H1 (cell line): ENCODE data around the gene HOXB13. TPM values are rescaled to one million over a fixed set of nuclear protein-coding genes. Genes with fewer than 3 reads are reported as not detected.
A peak's percentile ranks its signal among the peaks of the same experiment; 100 is the strongest.

ENCODE experiments used
- CTCF ChIA-PET: fragments of 300-600 bp; sonication (Branson Sonifier 250); formaldehyde crosslinking; loops from one replicate; lab custom pipeline; 2021; ENCODE audit not compliant: partially characterized antibody; lab: Charles Lee
- POLR2A ChIA-PET: fragments of 300-600 bp; sonication (Branson Sonifier 250); formaldehyde crosslinking; loops from one replicate; lab custom pipeline; 2021; ENCODE audit warnings: inconsistent platforms; ENCODE audit not compliant: partially characterized antibody; lab: Charles Lee
- DNase-seq, 2 experiments: peaks; one replicate each; pipeline versions ENCODE4 v3.0.0 to v3.0.0-alpha.2; 2010 to 2022; ENCODE audit warnings: low spot score in 2 of 2, low read depth in 1 of 2, mixed read lengths in 1 of 2
- FAIRE-seq: peaks from 2 replicates; lab custom pipeline; 2011; peaks lifted over from hg19 to GRCh38; lab: Jason Lieb, UNC
- H2AFZ ChIP-seq: 2 replicates; pipeline ENCODE4 v1.8.1; 2012; ENCODE audit warnings: low read length, inconsistent platforms
- H2AK5ac ChIP-seq: 2 replicates; pipeline ENCODE4 v1.6.1; 2013; ENCODE audit warnings: low read depth, low read length
- H2BK120ac ChIP-seq: replicated peaks from 2 replicates; pipeline ENCODE3; 2013; ENCODE audit warnings: low read depth, low read length, inconsistent platforms
- H2BK12ac ChIP-seq: 2 replicates; pipeline ENCODE4 v1.6.1; 2013; ENCODE audit warnings: low read depth, low read length
- H2BK15ac ChIP-seq: 2 replicates; pipeline ENCODE4 v1.6.1; 2013; ENCODE audit warnings: low read length
- H2BK20ac ChIP-seq: 2 replicates; pipeline ENCODE4 v1.6.1; 2013; ENCODE audit warnings: low read length
- H2BK5ac ChIP-seq: 2 replicates; pipeline ENCODE4 v1.6.1; 2013; ENCODE audit warnings: low read depth, low read length
- H3K14ac ChIP-seq: 2 replicates; pipeline ENCODE4 v1.6.1; 2013; ENCODE audit warnings: inconsistent platforms; ENCODE audit not compliant: insufficient read length
- H3K18ac ChIP-seq: 2 replicates; pipeline ENCODE4 v1.6.1; 2013; ENCODE audit warnings: low read length; ENCODE audit errors: extremely low read depth
- H3K23ac ChIP-seq: 2 replicates; pipeline ENCODE4 v1.6.1; 2013; ENCODE audit warnings: inconsistent platforms; ENCODE audit not compliant: insufficient read length
- H3K23me2 ChIP-seq: 2 replicates; pipeline ENCODE4 v1.6.1; 2013; ENCODE audit warnings: low read depth, low read length
- H3K27ac ChIP-seq: 2 replicates; pipeline ENCODE4 v1.6.1; 2011; ENCODE audit warnings: low read depth, low read length, inconsistent platforms
- H3K27me3 ChIP-seq, 4 experiments: replicated peaks in 1 of 4; 1 replicate in 1 of 4; 2 replicates in 3 of 4; pipeline versions ENCODE4 v1.6.1 to v1.8.1; 2011 to 2013; ENCODE audit warnings: low read length in 3 of 4, mild to moderate bottlenecking in 3 of 4, inconsistent platforms in 2 of 4, mixed read lengths in 2 of 4, moderate library complexity in 1 of 4; ENCODE audit not compliant: control insufficient read depth in 3 of 4, insufficient read depth in 3 of 4; ENCODE audit errors: extremely low read depth in 1 of 4
- H3K36me3 ChIP-seq, 4 experiments: 2 replicates each; pipeline versions ENCODE4 v1.6.1 to v1.8.1; 2011 to 2013; ENCODE audit warnings: mild to moderate bottlenecking in 4 of 4, low read length in 3 of 4, moderate library complexity in 2 of 4, control low read depth in 1 of 4, inconsistent platforms in 1 of 4; ENCODE audit not compliant: insufficient read depth in 4 of 4, control insufficient read depth in 2 of 4
- H3K4ac ChIP-seq: replicated peaks from 2 replicates; pipeline ENCODE3; 2013; ENCODE audit warnings: low read length, low read depth, mixed read lengths, inconsistent platforms; ENCODE audit not compliant: insufficient read length
- H3K4me1 ChIP-seq, 4 experiments: replicated peaks in 1 of 4; 1 replicate in 1 of 4; 2 replicates in 3 of 4; pipeline versions ENCODE4 v1.6.1 to v1.8.1; 2011 to 2013; ENCODE audit warnings: low read length in 3 of 4, inconsistent platforms in 2 of 4, mixed read lengths in 1 of 4; ENCODE audit not compliant: insufficient read depth in 4 of 4, control insufficient read depth in 3 of 4
- H3K4me2 ChIP-seq, 2 experiments: 2 replicates each; pipeline versions ENCODE4 v1.6.1 to v1.8.1; 2011 to 2013; ENCODE audit warnings: low read depth in 2 of 2, low read length in 2 of 2, control low read depth in 1 of 2, inconsistent platforms in 1 of 2, mild to moderate bottlenecking in 1 of 2; ENCODE audit not compliant: insufficient read depth in 1 of 2
- H3K4me3 ChIP-seq, 4 experiments: fragments of 200-600, 300-600 bp in 1 of 4; sonication (generic), shearing (Covaris generic), sonication (Bioruptor Twin) in 1 of 4; 2 replicates each; pipeline versions ENCODE4 v1.5.1 to v1.8.1; 2011 to 2016; ENCODE audit warnings: low read length in 4 of 4, low read depth in 3 of 4, control low read depth in 2 of 4, inconsistent platforms in 2 of 4, mild to moderate bottlenecking in 2 of 4, mixed read lengths in 1 of 4, moderate library complexity in 1 of 4; ENCODE audit not compliant: insufficient read depth in 2 of 4; ENCODE audit errors: extremely low read depth in 1 of 4
- H3K56ac ChIP-seq: replicated peaks from 2 replicates; pipeline ENCODE3; 2013; ENCODE audit warnings: low read depth, mild to moderate bottlenecking, mixed read lengths, low read length, inconsistent platforms; ENCODE audit not compliant: insufficient read length
- H3K79me1 ChIP-seq: 2 replicates; pipeline ENCODE4 v1.6.1; 2013; ENCODE audit warnings: low read depth, low read length, control low read depth
- H3K79me2 ChIP-seq, 2 experiments: 2 replicates each; pipeline versions ENCODE4 v1.6.1 to v1.8.1; 2012 to 2013; ENCODE audit warnings: low read length in 2 of 2, mild to moderate bottlenecking in 2 of 2, inconsistent platforms in 1 of 2; ENCODE audit not compliant: insufficient read depth in 2 of 2, control insufficient read depth in 1 of 2
- H3K9ac ChIP-seq, 4 experiments: replicated peaks in 1 of 4; 1 replicate in 1 of 4; 2 replicates in 3 of 4; pipeline versions ENCODE4 v1.6.1 to v1.8.1; 2011 to 2013; ENCODE audit warnings: low read depth in 3 of 4, low read length in 3 of 4, control low read depth in 2 of 4, mild to moderate bottlenecking in 2 of 4, moderate library complexity in 2 of 4, inconsistent platforms in 1 of 4; ENCODE audit errors: extremely low read depth in 1 of 4
- H3K9me3 ChIP-seq, 2 experiments: 2 replicates each; pipeline versions ENCODE4 v1.6.1 to v1.8.1; 2012 to 2013; ENCODE audit warnings: mild to moderate bottlenecking in 2 of 2, moderate library complexity in 2 of 2, control low read depth in 1 of 2, inconsistent platforms in 1 of 2, low read depth in 1 of 2, low read length in 1 of 2, mixed read lengths in 1 of 2; ENCODE audit not compliant: insufficient read depth in 2 of 2
- H4K20me1 ChIP-seq, 2 experiments: replicated peaks in 1 of 2; 2 replicates each; pipeline versions ENCODE3 to v1.8.1; 2011 to 2013; ENCODE audit warnings: inconsistent platforms in 2 of 2, low read length in 2 of 2, mild to moderate bottlenecking in 1 of 2; ENCODE audit not compliant: insufficient read depth in 2 of 2, control insufficient read depth in 1 of 2
- H4K5ac ChIP-seq: 2 replicates; pipeline ENCODE4 v1.6.1; 2013; ENCODE audit warnings: low read length, low read depth, mixed read lengths, inconsistent platforms; ENCODE audit not compliant: insufficient read length
- H4K8ac ChIP-seq: 2 replicates; pipeline ENCODE4 v1.8.0; 2013; ENCODE audit warnings: mild to moderate bottlenecking, moderate library complexity, low read length, inconsistent platforms; ENCODE audit not compliant: insufficient read depth; ENCODE audit errors: extremely low read depth
- H4K91ac ChIP-seq: replicated peaks from 2 replicates; pipeline ENCODE3; 2013; ENCODE audit warnings: low read length, mixed read lengths, inconsistent platforms; ENCODE audit not compliant: insufficient read length
- EZH2 ChIP-seq: fragments of 200-600 bp; sonication (generic); IDR thresholded peaks from 2 replicates; pipeline ENCODE4 v1.7.1; 2012; ENCODE audit warnings: low read depth, mild to moderate bottlenecking, moderate library complexity, low read length, inconsistent platforms; ENCODE audit not compliant: severe bottlenecking
- TBP ChIP-seq: IDR thresholded peaks from 2 replicates; pipeline ENCODE4 v1.6.1; 2011; ENCODE audit warnings: low read depth, low read length, improper control_type of control experiment
- polyA plus RNA-seq, 7 experiments: library from polyadenylated mRNA; depleted of rRNA in 3 of 7; stranded (reverse) in 5 of 7; unstranded in 2 of 7; fragments of >200 nt in 5 of 7; fragments of 200-250 nt in 2 of 7; gene quantifications; 1 replicate in 5 of 7; 2 replicates in 1 of 7; 4 replicates in 1 of 7; pipeline versions ENCODE4 v1.2.1 to v1.2.3, GENCODE V29; 2011 to 2013; ENCODE audit warnings: missing spikeins in 2 of 7, mixed read lengths in 2 of 7
- total RNA-seq: library from RNA; stranded (reverse); fragmentation: NEBNext Ultra II Directional; extraction: Animal tissue kit (Norgen Biotek cat#: 25700); gene quantifications from 2 replicates; pipeline ENCODE4 v1.2.1, GENCODE V29; 2021

Gene HOXB13
- total and polyA plus RNA-seq, 2 of the 8 experiments (the other 6 are each of a cell fraction or from before 2014, with no cell fraction given) = not detected

DNA sequence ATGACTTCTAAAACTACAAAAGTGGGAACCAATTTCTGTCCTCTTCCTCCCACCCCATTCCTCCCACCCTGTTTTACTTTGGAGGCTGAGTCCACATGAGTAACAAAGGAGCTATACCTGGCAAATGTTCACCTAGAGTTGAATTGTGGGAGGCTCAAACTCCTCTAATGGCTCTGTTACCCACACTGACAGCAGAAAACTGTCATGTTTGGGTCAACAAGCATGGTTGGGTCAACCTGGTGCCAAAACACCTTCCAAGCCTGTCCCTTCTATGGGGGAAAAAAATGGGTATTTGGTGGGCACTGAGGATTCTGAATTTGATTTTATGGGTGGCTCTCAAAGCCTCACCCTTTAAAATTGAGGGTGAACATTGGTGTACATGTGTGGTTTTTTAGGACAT, 12.0 kb upstream of the HOXB13 start:
- Histone ChIP-seq H3K4me2 (no peak overlapping the region), H3K56ac (no peak overlapping the region)
- TF ChIP-seq EZH2 = peak; percentile 63
- TF ChIP-seq TBP = no peak
- TF ChIP-seq, all 59 proteins: peak for 1
- no peak overlapping the region for H4K91ac ChIP-seq
- H3K79me2 ChIP-seq = no peaks in the 10 kb centered on the region
- peaks cover 90 to 100% (median 100%) of the 10 kb centered on the region in 4 experiments for H3K27me3 ChIP-seq
- H4K20me1 ChIP-seq = peaks cover 14 to 23% of the 10 kb centered on the region in 2 experiments
- H4K5ac ChIP-seq = no peak overlapping the region
- no peaks in the 10 kb centered on the region; a peak in 2 of 7 replicates for H3K4me1 ChIP-seq
- peaks cover 0 to 2% (median 0%) of the 10 kb centered on the region in 4 experiments; a peak in 1 of 8 replicates for H3K36me3 ChIP-seq
- no peaks in the 10 kb centered on the region for H3K79me1 ChIP-seq
- H3K9me3 ChIP-seq = no peaks in the 10 kb centered on the region
- no peak overlapping the region for H2BK120ac ChIP-seq
- H2AFZ ChIP-seq = no peak overlapping the region
- H2AK5ac ChIP-seq = no peak overlapping the region
- H4K8ac ChIP-seq = no peak overlapping the region
- no peaks in the 10 kb centered on the region for H3K23me2 ChIP-seq
- H3K14ac ChIP-seq = no peak overlapping the region
- no peak overlapping the region for H3K4ac ChIP-seq
- ChIA-PET POLR2A (interaction anchor here (0.8 kb wide), 1 partner anchor 16 kb away, joined by 3 read pairs; no protein-coding TSS in a partner anchor), CTCF (interaction anchor here (1.8 to 10.1 kb wide), 2 partner anchors 10 to 18 kb away, joined by 6 to 145 read pairs; partner anchors contain the start of genes PRAC1 and PRAC2)
- H3K9ac ChIP-seq = no peak overlapping the region
- H2BK15ac ChIP-seq = no peak overlapping the region
- H3K23ac ChIP-seq = no peak overlapping the region
- no peak overlapping the region for H3K18ac ChIP-seq
- no peak overlapping the region for H2BK20ac ChIP-seq
- no peak overlapping the region for H2BK12ac ChIP-seq
- FAIRE-seq (no peak), DNase-seq (no peak)
- H3K4me3 ChIP-seq = no peak overlapping the region
- no peak overlapping the region for H3K27ac ChIP-seq
- H2BK5ac ChIP-seq = no peak overlapping the region
